GM10248 (cell line): ENCODE results near the gene CRACDL.

Experiments used
- CTCF ChIA-PET: fragments of 300-600 bp; sonication (Branson Sonifier 250); formaldehyde crosslinking; extraction: SDS; loops from one replicate; lab custom pipeline; 2021; ENCODE audit warnings: antibody characterized with exemption; lab: Yijun Ruan, JAX
- POLR2A ChIA-PET: fragments of 350-650 bp; sonication (Branson Sonifier 250); formaldehyde crosslinking; extraction: SDS; loops from one replicate; lab custom pipeline; 2020; ENCODE audit warnings: antibody characterized with exemption; lab: Yijun Ruan, JAX
- DNase-seq: peaks from one replicate; pipeline ENCODE4 v3.0.0; 2012; ENCODE audit errors: extremely low spot score
- TF ChIP-seq, protein P1 (sequence below): IDR thresholded peaks from 2 replicates; pipeline ENCODE4 v1.5.1; 2012; ENCODE audit warnings: mild to moderate bottlenecking, low read depth; ENCODE audit errors: extremely low read depth, missing control alignments, control extremely low read depth

Gene CRACDL

DNA sequence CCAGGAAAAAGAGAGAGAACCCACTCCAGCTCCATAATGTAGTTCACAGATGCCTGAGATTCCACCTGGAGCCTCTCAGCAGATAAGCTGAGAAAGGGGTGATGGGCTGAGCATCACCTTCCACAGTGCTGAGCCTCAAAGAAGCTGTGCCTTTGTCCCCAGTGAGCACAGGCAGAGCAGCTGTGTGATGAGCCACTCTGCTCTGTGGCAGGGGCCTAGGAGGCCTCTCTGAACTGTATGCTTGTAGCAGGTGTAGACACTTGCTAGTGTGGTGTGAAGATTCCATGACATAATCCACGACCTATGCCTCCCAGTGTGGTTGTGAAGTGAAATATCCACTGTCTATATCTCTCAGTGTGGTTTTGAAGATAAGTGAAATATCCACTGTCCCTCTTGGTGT is 134.7 kb downstream of the CRACDL start:
- no peak for DNase-seq
- ChIA-PET POLR2A (no interaction called here), CTCF (no interaction called here)

DNA sequence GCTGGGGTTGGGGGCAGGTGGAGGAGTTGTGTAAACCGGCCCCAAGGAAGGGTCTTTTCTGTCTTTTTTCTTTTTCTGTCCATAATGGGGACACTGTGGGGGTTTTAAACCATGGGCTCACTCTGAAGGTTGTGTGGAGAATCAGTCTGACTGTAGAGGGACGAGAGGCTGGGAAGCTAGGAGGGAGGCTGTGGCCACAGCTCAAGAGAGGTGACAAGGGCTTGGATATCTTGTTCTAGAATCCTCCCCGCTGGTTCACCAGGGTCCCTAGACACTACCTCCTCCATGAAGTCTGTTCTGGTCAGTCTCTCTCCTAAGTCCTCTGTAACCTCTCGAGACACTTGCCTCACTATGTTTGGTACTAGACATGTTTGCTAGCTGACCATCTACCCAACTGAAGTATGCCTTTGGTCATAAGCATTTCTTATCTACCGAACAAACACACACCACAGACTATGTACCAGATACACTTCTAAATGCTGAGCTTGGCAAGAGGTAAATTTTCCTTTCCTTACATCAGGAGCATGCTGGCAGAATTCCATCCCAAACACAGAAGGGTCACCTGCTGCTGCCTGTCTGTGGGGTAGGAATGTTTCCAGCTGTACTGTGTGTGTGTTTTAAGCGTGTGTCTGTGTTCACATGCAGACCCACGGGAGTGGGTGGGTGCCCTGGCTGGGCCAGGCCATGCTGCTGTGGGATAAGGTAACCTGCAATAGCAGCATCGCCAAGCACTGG is 135.5 kb downstream of the CRACDL start:
- DNase-seq, result no peak
- TF ChIP-seq, protein P1, sequence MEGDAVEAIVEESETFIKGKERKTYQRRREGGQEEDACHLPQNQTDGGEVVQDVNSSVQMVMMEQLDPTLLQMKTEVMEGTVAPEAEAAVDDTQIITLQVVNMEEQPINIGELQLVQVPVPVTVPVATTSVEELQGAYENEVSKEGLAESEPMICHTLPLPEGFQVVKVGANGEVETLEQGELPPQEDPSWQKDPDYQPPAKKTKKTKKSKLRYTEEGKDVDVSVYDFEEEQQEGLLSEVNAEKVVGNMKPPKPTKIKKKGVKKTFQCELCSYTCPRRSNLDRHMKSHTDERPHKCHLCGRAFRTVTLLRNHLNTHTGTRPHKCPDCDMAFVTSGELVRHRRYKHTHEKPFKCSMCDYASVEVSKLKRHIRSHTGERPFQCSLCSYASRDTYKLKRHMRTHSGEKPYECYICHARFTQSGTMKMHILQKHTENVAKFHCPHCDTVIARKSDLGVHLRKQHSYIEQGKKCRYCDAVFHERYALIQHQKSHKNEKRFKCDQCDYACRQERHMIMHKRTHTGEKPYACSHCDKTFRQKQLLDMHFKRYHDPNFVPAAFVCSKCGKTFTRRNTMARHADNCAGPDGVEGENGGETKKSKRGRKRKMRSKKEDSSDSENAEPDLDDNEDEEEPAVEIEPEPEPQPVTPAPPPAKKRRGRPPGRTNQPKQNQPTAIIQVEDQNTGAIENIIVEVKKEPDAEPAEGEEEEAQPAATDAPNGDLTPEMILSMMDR, result no peak
- CTCF ChIA-PET, result no interaction called here
- POLR2A ChIA-PET, result no interaction called here

More for the DNA sequence above, 134.7 kb downstream of the CRACDL start:
- TF ChIP-seq, protein P1, result no peak

DNA sequence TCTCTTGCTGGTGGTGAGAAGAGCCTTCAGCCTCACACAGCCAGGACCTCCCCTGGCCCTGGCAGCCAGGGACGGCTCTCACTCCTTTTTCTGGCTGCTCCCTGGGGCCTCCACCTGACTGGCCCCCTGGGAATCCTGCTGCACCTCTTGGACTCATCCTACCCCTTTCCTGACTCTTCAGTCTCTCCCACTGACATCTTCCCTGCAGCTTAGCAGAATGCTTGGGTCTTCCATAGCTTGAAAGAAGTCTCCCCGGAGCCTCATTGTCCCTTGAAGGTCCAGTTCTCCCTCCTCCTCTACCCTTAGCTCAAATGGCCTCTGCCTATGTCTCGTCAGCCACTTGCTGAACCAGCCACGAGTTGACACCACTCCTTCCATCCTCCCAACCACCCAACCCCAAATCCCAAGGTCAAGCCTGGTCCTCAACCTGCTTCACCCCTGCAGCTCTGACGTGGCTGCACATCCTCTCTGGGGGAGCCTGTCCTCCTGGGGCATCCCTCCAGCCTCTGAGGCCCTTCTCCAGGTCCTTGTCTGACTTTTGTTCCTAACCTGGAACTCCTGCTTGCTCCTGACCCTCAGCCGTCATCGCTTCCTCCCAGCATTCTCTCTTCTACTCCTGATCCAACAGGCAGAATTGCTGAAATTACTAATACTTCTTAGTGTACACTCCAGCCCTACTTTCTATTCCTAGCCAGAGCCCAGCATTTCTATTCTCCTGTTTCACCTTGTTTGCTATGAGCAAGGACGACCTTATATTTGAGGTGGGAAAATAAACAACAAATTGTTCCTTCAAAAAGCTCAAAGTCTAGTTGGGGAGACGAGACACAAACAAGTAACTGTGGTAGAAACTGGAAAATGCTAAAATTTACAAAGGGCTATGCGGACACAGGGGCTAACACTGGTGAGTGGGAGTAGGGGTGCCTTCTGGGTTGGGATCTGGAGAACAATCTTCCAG is 136.4 kb downstream of the CRACDL start:
- POLR2A ChIA-PET, result no interaction called here
- CTCF ChIA-PET, result no interaction called here
- TF ChIP-seq, protein P1, result no peak
- no peak for DNase-seq

DNA sequence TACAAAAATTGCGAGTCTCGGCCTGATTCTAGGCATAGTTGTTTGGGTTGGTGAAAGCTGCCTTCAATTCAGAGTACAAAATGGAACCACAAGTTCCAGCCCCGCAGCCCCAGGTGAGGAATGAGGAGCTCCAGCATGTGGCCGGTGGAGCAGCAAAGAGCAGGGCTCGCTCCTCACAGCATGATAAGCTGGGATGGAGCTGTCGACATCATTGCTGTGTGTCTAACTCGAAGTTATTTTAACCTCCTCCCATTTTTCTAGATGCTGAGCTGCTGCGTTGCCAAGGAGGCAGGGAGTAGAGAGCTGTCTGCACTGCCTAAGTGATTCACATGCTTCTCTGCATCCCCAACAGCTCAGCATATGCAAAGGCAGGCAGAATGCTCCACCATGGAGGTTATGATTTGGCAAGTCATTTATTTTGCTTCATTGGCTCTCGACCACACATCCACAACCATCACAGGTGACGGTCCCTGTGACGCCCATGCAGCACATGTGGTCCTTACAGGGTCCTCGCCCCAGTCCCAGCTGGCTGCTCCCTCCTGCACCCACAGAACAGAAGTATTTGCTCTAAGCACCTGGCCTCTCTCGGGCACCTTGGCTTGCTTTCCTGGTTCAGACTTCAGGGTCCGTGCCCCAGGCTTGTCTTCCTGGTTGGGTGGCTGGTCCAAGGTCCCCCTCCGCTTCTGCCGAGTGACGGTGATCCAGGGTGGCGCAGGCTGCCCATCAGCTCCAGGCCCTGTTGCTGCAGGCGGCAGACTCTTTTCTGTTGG is 139.1 kb downstream of the CRACDL start:
- no peak for DNase-seq
- TF ChIP-seq, protein P1, result no peak
- ChIA-PET POLR2A (no interaction called here), CTCF (no interaction called here)

DNA sequence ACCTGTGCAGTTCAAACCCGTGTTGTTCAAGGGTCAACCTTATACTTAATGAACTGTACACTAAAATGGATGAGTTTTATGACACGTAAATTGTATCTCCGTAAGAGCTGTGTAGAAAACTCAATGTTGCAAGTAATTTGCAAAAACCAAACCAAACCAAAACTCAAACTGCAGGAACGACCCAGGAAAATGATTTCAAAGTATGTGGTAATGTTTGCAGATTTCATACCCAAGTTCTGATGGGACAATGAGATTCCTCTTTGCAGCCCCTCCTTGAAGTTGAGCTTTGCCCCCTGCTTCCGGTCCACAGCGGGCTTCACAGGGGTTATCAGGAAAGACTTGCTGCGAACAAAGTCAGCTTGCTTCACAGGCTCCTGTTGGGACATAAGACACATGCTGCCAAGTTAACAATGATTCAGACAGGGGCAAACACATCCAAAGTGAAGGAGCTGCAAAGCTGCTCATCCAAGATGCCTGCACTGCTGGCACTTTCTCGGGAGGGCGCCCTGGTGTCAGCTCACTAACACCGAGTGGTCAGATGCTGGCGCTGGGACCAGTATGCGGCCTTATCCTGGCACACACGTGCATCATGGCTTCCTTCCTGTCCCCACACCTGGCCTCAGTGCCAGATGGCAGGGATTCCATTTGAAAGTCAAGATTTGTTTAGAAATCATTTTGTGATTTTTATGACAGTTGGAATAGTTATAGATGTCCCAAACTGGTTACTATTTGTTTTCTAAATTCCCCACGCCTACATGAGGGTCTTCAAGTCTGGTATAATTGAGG is 139.9 kb downstream of the CRACDL start:
- ChIA-PET CTCF (no interaction called here), POLR2A (no interaction called here)
- TF ChIP-seq, protein P1, result no peak
- no peak for DNase-seq
